Measurements from ENCODE around the gene ZNF695.

The ZNF695 gene

GRCh38 chr1:246946366-246946765, 61.5 kb downstream of the ZNF695 start:
- TF ChIP-seq CTCF (IDR thresholded peaks at IDR 0.05; ENCODE audit: insufficient read depth, low read length, poor library complexity, severe bottlenecking) (no peak), EZH2phosphoT487 (conservative IDR thresholded peaks at IDR 0.05; ENCODE audit: low read length) (no peak)
- Histone ChIP-seq H2AFZ (ENCODE audit: low read depth, low read length, severe bottlenecking) (no peak overlapping the region), H3K9ac (ENCODE audit: low read length) (no peak overlapping the region)

More at GRCh38 chr1:246946366-246946765, 61.5 kb downstream of the ZNF695 start:
- Histone ChIP-seq H3F3A (ENCODE audit: insufficient read depth) (no peaks in the 10 kb centered on the region), H3K27me3 (ENCODE audit: low read length) (no peaks in the 10 kb centered on the region), H3K4me2 (ENCODE audit: low read depth, low read length, poor library complexity, severe bottlenecking) (no peak overlapping the region), H3K9me3 (ENCODE audit: insufficient read depth, low read length) (no peaks in the 10 kb centered on the region), H3K27ac (ENCODE audit: low read depth, low read length) (no peak overlapping the region), H3K79me2 (ENCODE audit: insufficient read depth, low read length) (no peaks in the 10 kb centered on the region), H3K36me3 (ENCODE audit: low read length) (no peaks in the 10 kb centered on the region), H4K20me1 (ENCODE audit: low read depth, low read length) (no peaks in the 10 kb centered on the region), H3K9me2 (replicated peaks; ENCODE audit: insufficient read depth, low read length) (no peaks in the 10 kb centered on the region), H3K4me3 (ENCODE audit: insufficient read depth, low read length, poor library complexity, severe bottlenecking) (no peak overlapping the region)

All from SU-DHL-6 (cell line).